GM23248 (cell line): ENCODE measurements around the gene AGL.

ENCODE experiments used
- EZH2 ChIP-seq: fragments of 200-600 bp; sonication (generic); IDR thresholded peaks from 2 replicates; pipeline ENCODE4 v1.6.1; 2018; ENCODE audit warnings: antibody characterized with exemption, mild to moderate bottlenecking; ENCODE audit not compliant: insufficient read depth, poor library complexity, severe bottlenecking
- EZH2phosphoT487 ChIP-seq: fragments of 200-600 bp; sonication (generic); IDR thresholded peaks from 2 replicates; pipeline ENCODE4 v1.6.1; 2018; ENCODE audit warnings: antibody characterized with exemption, moderate library complexity, mild to moderate bottlenecking, low read depth; ENCODE audit not compliant: insufficient read depth

- TF ChIP-seq EZH2 = no peak
- TF ChIP-seq EZH2phosphoT487 = no peak
These were observed 36.0 kb downstream of the AGL start for GRCh38 chr1:99886179-99886578.
